SK-N-SH treated with all-trans-retinoic acid at 6 μM for 48 hours (cell line): Measurements from ENCODE around the gene PDE1A.

Experiments
- ARNTL ChIP-seq: fragments of 450-650 bp; formaldehyde crosslinking; IDR thresholded peaks from 2 replicates; pipeline ENCODE4 v1.5.0; 2020; ENCODE audit warnings: low read depth, mild to moderate bottlenecking, moderate library complexity, borderline replicate concordance
- BACH2 ChIP-seq: fragments of 250-450 bp; sonication (Bioruptor Pico); IDR thresholded peaks from 2 replicates; pipeline ENCODE4 v1.9.0; 2021; ENCODE audit warnings: mild to moderate bottlenecking, borderline replicate concordance
- CSDC2 ChIP-seq: fragments of 250-450 bp; sonication (Bioruptor Pico); IDR thresholded peaks from 2 replicates; pipeline ENCODE4 v1.5.0; 2020; ENCODE audit warnings: mild to moderate bottlenecking, moderate library complexity
- ESRRG ChIP-seq: fragments of 250-450 bp; sonication (Bioruptor Pico); IDR thresholded peaks from 2 replicates; pipeline ENCODE4 v1.6.1; 2021; ENCODE audit warnings: mild to moderate bottlenecking
- ISL1 ChIP-seq: fragments of 250-450 bp; sonication (Bioruptor Pico); IDR thresholded peaks from 2 replicates; pipeline ENCODE4 v2.1.2; 2022; ENCODE audit warnings: mild to moderate bottlenecking, moderate library complexity
- OSR1 ChIP-seq: fragments of 250-450 bp; sonication (Bioruptor Pico); IDR thresholded peaks from 2 replicates; pipeline ENCODE4 v1.8.0; 2022; ENCODE audit warnings: moderate library complexity, mild to moderate bottlenecking, inconsistent platforms
- RARB ChIP-seq: fragments of 250-450 bp; sonication (Bioruptor Pico); IDR thresholded peaks from 2 replicates; pipeline ENCODE4 v1.8.0; 2021; ENCODE audit warnings: mild to moderate bottlenecking, moderate library complexity
- TCF4 ChIP-seq: fragments of 250-450 bp; sonication (Bioruptor Pico); IDR thresholded peaks from 2 replicates; pipeline ENCODE4 v1.8.0; 2021; ENCODE audit warnings: mild to moderate bottlenecking, moderate library complexity, borderline replicate concordance
- TOX ChIP-seq: fragments of 250-450 bp; sonication (Bioruptor Pico); IDR thresholded peaks from 2 replicates; pipeline ENCODE4 v1.8.0; 2021; ENCODE audit warnings: mild to moderate bottlenecking, moderate library complexity, borderline replicate concordance
- ZNF565 ChIP-seq: fragments of 450-650 bp; formaldehyde crosslinking; conservative IDR thresholded peaks from 2 replicates; pipeline ENCODE4 v1.5.0; 2020; ENCODE audit warnings: low read depth, mild to moderate bottlenecking, moderate library complexity
- ZNF70 ChIP-seq: fragments of 450-650 bp; formaldehyde crosslinking; IDR thresholded peaks from 2 replicates; pipeline ENCODE4 v1.5.0; 2020; ENCODE audit warnings: mild to moderate bottlenecking, moderate library complexity
- TF ChIP-seq, protein P1 (sequence below): fragments of 250-450 bp; sonication (Bioruptor Pico); IDR thresholded peaks from 2 replicates; pipeline ENCODE4 v1.8.0; 2020; ENCODE audit warnings: mild to moderate bottlenecking, moderate library complexity, borderline replicate concordance

GRCh38 chr2:182179176-182179575, 247.7 kb downstream of the PDE1A start:
- no peak for TF ChIP-seq ZNF70 (CRISPR knock-in tag)
- no peak for TF ChIP-seq RARB (CRISPR knock-in tag)
- TF ChIP-seq ZNF565 (CRISPR knock-in tag) = no peak
- no peak for TF ChIP-seq CSDC2
- TF ChIP-seq, protein P1, sequence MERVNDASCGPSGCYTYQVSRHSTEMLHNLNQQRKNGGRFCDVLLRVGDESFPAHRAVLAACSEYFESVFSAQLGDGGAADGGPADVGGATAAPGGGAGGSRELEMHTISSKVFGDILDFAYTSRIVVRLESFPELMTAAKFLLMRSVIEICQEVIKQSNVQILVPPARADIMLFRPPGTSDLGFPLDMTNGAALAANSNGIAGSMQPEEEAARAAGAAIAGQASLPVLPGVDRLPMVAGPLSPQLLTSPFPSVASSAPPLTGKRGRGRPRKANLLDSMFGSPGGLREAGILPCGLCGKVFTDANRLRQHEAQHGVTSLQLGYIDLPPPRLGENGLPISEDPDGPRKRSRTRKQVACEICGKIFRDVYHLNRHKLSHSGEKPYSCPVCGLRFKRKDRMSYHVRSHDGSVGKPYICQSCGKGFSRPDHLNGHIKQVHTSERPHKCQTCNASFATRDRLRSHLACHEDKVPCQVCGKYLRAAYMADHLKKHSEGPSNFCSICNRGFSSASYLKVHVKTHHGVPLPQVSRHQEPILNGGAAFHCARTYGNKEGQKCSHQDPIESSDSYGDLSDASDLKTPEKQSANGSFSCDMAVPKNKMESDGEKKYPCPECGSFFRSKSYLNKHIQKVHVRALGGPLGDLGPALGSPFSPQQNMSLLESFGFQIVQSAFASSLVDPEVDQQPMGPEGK (CRISPR knock-in tag) = no peak
- TF ChIP-seq OSR1 (CRISPR knock-in tag) = no peak
- no peak for TF ChIP-seq TOX (CRISPR knock-in tag)
- no peak for TF ChIP-seq TCF4 (CRISPR knock-in tag)
- TF ChIP-seq ISL1 = no peak
- TF ChIP-seq ARNTL = no peak
- no peak for TF ChIP-seq ESRRG (CRISPR knock-in tag)
- no peak for TF ChIP-seq BACH2 (CRISPR knock-in tag)
